Embryonic facial prominence (tissue), 1 donor: ENCODE results near the gene TMPRSS6.

Source experiments
- DNase-seq: peaks from one replicate; pipeline ENCODE4 v3.0.0-alpha.2; 2016; ENCODE audit errors: extremely low spot score

Gene TMPRSS6

DNA sequence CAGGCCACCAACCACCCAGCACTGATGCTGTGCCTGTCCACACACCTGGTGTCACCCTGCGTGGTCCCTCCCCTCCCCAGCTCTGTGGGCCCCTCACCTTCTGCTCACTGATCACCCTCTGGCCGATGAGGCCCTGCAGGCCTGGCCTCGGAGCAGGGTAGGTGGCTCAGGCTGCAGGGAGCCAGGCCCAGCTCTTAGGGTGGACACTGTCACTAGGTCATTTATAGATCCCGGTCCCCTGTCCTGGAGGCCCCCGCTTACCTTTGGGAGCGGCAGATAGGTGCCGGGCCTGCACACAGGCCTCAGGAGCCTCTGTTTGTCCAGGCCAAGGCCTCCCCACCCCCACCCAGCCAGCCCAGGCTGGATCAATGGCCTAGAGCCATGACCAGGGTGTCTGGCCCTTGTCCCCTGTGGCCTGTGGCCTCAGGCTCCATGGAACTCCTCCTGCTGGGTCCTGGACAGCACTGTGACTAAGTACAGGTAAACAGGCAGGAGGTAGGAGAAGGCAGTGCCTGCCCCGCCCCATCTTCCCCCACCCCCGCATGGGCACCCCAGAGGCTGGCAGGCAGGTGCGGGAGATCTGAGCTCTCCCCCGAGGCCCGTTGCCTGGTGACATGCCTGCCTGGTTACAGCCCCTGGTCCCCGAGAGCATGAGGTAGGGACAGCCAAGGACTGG is at the start of gene TMPRSS6:
TMPRSS6 (minus strand) TSS at position 472 of the 676 bp plus-strand sequence. CDS start 6,296 bp downstream, outside the sequence.
- no peak for DNase-seq

GRCh38 chr22:37158963-37159290 is 49.4 kb upstream of the TMPRSS6 start:
- no peak for DNase-seq

- no peak for DNase-seq
These were observed 48.2 kb upstream of the TMPRSS6 start for GRCh38 chr22:37157516-37158285.

- no peak for DNase-seq
These were observed 47.3 kb upstream of the TMPRSS6 start for GRCh38 chr22:37156686-37157435.

- DNase-seq, result no peak
These were observed 46.5 kb upstream of the TMPRSS6 start for GRCh38 chr22:37155971-37156370.

GRCh38 chr22:37154925-37155712 is 45.6 kb upstream of the TMPRSS6 start:
- DNase-seq, result no peak

DNA sequence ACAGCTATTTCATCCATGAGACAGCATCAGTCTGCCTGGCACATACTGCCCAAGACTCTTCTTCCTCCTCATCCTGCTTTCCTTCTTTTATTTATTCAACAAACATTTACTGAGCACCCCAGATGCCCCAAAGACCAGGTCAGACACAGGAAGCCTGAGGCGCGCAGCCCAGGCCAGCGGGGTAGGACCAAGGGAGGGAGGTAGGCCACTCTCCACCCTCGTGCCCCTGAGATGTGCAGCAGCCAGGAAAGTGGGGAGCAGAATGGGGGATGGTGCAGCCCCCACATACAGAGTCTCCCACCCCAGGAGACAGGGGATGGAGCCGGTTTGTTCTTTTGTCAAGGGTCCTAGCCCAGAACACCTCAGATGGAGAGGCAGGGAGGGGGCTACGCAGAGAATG is 44.4 kb upstream of the TMPRSS6 start:
- DNase-seq, result no peak

DNA sequence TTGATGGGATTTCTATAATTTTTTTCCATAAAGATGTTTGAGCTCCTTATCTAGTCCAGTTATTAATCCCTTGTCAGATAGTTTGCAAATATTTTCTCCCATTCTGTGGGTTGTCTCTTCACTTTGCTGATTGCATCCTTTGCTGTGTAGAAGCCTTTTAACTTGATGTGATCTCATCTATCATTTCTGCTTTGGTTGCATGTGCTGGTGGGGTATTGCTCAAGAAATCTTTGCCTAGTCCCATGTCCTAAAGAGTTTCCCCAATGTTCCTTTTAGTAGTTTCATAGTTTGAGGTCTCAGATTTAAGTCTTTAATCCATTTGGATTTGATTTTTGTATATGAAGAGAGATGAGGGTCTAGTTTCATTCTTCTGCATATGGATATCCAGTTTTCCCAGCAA is 41.9 kb upstream of the TMPRSS6 start:
- DNase-seq, result no peak

- no peak for DNase-seq
These were observed 41.2 kb upstream of the TMPRSS6 start for GRCh38 chr22:37150701-37151100.

- DNase-seq, result no peak
These were observed 39.5 kb upstream of the TMPRSS6 start for GRCh38 chr22:37148742-37149665.

DNA sequence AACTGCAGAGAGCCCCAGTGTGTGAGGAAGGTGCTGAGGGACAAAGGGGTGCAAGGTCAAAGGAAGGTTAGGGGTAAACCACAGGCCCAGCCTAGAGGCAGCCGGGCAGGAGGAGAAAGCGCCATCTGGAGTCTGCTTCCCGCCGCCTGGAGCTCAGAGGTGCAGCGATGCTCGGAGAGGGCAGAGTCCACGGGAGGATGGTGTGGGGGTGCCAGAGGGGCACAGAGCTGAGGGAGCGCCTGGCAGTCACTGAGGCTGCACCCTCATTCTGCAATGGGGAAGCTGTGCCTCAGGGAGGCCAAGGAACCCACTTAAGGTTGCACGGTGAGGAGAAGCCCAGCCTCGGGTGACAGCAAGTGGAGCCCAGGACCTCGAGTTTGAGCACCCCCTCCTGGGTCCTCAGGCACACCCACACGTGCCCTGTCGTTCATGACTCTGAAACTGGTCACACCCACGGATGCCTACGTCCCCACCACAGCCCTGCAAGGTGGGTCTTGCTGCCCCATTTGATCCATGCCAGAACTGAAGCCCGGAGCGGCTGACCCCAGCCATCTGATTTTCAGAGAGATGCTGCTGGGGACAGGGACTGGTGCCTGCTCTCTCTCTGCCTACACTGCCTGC is 38.6 kb upstream of the TMPRSS6 start:
- DNase-seq, result no peak

GRCh38 chr22:37147186-37147990 is 37.9 kb upstream of the TMPRSS6 start:
- no peak for DNase-seq

DNA sequence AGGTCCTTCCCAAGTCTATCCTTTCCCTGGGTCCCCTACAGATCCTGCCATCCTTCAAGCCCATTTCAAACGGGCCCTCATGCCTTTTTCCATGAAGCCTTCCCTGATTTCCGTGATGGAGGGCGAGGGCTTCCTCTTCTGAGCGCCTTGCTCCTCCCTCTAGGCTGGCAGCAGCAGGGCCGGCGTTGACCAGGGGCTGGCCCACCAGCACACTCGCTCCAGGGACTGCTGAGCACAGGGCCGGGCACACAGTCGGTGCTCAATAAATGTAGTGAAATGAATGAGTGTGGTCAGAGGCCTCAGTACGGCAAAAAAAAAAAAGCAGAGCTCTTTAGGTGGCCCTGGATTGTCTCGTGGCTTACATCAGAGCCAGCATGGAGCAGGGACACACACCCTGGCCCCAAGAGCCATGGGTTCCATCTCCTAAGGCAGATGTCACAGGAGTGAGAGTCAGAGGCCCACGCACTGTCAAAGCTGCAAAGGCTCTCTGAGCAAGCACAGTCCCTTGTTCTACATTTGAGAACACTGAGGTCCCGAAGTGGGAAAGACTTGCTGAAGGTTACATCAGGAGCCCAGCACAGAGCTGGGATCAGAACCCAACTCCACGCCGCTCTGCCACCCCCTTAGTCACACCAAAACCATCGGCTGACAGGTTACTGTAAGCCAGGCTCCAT is 37.1 kb upstream of the TMPRSS6 start:
- no peak for DNase-seq

GRCh38 chr22:37146051-37146385 is 36.5 kb upstream of the TMPRSS6 start:
- DNase-seq, result no peak

DNA sequence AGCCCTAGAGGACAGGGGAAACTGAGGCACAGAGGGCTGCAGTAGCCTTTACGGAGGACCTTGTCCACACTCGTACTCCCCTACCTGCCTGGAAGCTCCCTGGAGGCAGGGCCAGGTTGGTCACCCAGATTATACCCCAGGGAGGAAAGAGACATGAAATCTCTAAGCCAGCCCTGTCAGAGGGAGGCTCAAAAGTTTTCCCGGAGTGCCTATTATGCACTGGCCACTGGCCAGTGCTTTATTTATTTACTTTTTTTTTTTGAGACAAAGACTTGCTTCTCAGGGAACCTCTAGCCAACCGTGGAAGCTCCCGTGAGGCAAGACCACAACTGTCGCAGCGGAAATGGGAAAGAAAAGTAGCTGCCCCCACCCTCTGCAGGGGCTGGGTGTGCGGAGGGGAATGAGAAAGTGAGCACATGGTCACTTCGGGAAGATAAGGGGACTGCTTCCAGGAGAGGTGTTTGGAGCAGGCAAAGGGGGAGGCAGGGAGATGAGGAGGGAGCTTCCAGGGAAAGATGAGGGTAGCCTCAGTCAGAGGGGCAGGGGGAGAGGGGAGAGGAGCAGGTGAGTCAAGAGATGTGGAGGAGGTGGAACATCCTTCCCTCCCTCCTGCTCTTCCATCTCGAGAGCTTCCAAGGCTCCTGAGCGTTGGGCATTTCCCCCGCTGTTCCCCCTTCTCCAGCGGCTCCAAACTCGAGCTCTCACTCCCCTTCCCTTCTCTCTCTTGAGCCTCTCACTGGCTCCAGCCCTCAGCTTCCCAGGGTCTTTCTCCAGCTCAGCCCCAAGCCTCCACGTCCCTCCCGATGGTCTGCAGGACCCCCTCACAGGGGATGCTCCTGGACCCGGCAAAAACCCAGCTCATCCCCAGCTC is 35.9 kb upstream of the TMPRSS6 start:
- no peak for DNase-seq

- DNase-seq, result no peak
These were observed 34.7 kb upstream of the TMPRSS6 start for GRCh38 chr22:37144180-37144554.

DNA sequence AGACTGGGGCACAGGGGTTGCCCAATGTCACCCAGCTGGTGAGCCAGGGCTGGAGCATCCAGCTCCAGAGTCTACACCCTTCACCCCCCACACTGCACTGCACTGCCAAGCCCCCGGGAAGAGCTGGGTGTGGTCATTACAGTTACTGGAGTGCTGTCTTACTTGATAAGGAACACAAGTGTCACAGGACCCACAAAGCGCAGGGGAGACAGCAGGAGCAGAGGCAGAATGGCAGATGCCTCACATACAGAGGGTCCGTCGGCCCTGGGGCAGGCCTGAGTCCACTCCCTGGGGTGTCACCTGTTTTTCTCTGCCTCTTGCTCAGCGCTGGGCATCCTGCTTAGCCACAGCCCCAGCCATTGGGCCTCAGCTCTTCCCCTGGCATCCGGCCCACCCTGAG is 32.5 kb upstream of the TMPRSS6 start:
- no peak for DNase-seq

DNA sequence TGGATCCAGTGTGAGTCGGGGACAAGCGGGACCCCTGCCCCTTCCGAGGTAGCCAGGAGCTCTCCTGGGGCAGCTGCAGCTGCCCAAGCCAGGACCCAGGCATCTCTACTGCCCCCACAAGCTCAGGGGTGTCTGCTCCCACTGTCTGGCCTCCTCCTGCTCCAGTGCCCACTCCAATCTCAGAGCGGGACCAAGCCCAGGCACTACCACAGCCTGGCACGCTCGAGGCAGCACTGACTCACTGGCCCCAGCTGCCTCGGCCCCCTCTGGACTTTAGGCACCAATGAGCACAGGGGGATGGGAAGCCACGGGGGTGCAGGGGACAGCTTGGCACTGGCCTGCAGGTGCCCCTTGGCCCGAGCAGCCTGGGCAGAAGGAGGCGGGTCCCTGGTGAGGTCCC is 32.0 kb upstream of the TMPRSS6 start:
- no peak for DNase-seq
